Small intestine (tissue), 7 donors: Measurements from ENCODE around the gene PTPRH. TPM values are rescaled to one million over a fixed set of nuclear protein-coding genes. Genes with fewer than 3 reads are reported as not detected.

Source experiments
- DNase-seq, 2 donors: peaks; one replicate each; pipeline versions ENCODE4 v3.0.0 to v3.0.0-alpha.2; 2013
- FAIRE-seq: peaks from 2 replicates; lab custom pipeline; 2012; peaks lifted over from hg19 to GRCh38; lab: Jason Lieb, UNC
- H3K27ac ChIP-seq, 3 donors: one replicate each; pipeline ENCODE4 v1.5.1; 2013; ENCODE audit warnings: low read length in 2 of 3, mild to moderate bottlenecking in 2 of 3, control low read depth in 1 of 3, inconsistent platforms in 1 of 3, low read depth in 1 of 3, moderate library complexity in 1 of 3
- H3K27me3 ChIP-seq, 3 donors: one replicate each; pipeline ENCODE4 v1.6.1; 2013; ENCODE audit warnings: low read length in 3 of 3, inconsistent platforms in 1 of 3; ENCODE audit not compliant: control insufficient read depth in 3 of 3, insufficient read depth in 3 of 3
- H3K36me3 ChIP-seq, 3 donors: one replicate each; pipeline ENCODE4 v1.6.1; 2013; ENCODE audit warnings: low read length in 3 of 3, inconsistent platforms in 1 of 3, low read depth in 1 of 3, mild to moderate bottlenecking in 1 of 3, moderate library complexity in 1 of 3; ENCODE audit not compliant: control insufficient read depth in 3 of 3, insufficient read depth in 2 of 3
- H3K4me1 ChIP-seq, 3 donors: one replicate each; pipeline ENCODE4 v1.6.1; 2013; ENCODE audit warnings: low read length in 2 of 3, inconsistent platforms in 1 of 3, low read depth in 1 of 3, mild to moderate bottlenecking in 1 of 3, moderate library complexity in 1 of 3; ENCODE audit not compliant: control insufficient read depth in 3 of 3, insufficient read depth in 2 of 3
- H3K4me3 ChIP-seq, 3 donors: one replicate each; pipeline ENCODE4 v1.5.1; 2013; ENCODE audit warnings: low read length in 3 of 3, control low read depth in 1 of 3, inconsistent platforms in 1 of 3, low read depth in 1 of 3, mild to moderate bottlenecking in 1 of 3, moderate library complexity in 1 of 3
- H3K9me3 ChIP-seq, 2 donors: one replicate each; pipeline ENCODE4 v1.6.1; 2013; ENCODE audit warnings: low read depth in 1 of 2, low read length in 1 of 2; ENCODE audit not compliant: control insufficient read depth in 2 of 2, insufficient read depth in 1 of 2
- WGBS, 3 donors: extraction: QIAGEN DNeasy Blood & Tissue Kit; methylation state at CpG; one replicate each; pipeline ENCODE4 v1.1.7; 2013; 5-methylcytosine and 5-hydroxymethylcytosine counted together
- polyA plus RNA-seq, 4 donors: library from polyadenylated mRNA; stranded (reverse) in 3 of 4; unstranded in 1 of 4; fragments of 200-250 nt in 3 of 4; fragments of 120-200 nt in 1 of 4; gene quantifications; one replicate each; pipeline versions ENCODE4 v1.2.1 to v1.2.3, GENCODE V29; 2013
- donor health status: healthy with polysubstance abuse.
- donor health status: control.
- donor health status: control.
- donor health status: Bipolar disorder and iron deficiency.
- donor health status: healthy.

The PTPRH gene
- polyA plus RNA-seq, 4 donors: 33.4 to 158 (median 89.7) TPM

- Histone ChIP-seq H3K4me1 (peaks cover 0 to 66% (median 12%) of the 10 kb centered on the region in 3 donors), H3K9me3 (no peaks in the 10 kb centered on the region), H3K36me3 (peaks cover 27 to 81% (median 29%) of the 10 kb centered on the region in 3 donors), H3K27ac (peak overlapping the region in 2 of 3 donors; percentile 87 to 89), H3K27me3 (no peaks in the 10 kb centered on the region), H3K4me3 (no peak overlapping the region)
- no peak for DNase-seq
- WGBS, 3 donors: 72 to 87% (median 79%) methylated on average over 16 to 17 of the region's 17 CpGs
- no peak for FAIRE-seq
These were observed 20.5 kb upstream of the PTPRH start for GRCh38 chr19:55229789-55230182.

GRCh38 chr19:55229145-55229788, 20.0 kb upstream of the PTPRH start:
- H3K4me1 ChIP-seq: peaks cover 0 to 66% (median 12%) of the 10 kb centered on the region in 3 donors
- 85 to 90% (median 89%) methylated on average over 18 of the region's 18 CpGs for WGBS, 3 donors
- peaks cover 24 to 81% (median 27%) of the 10 kb centered on the region in 3 donors for H3K36me3 ChIP-seq
- no peaks in the 10 kb centered on the region for H3K9me3 ChIP-seq
- H3K27ac ChIP-seq: peak overlapping the region; percentile 38 to 89 (median 87)
- no peak overlapping the region for H3K4me3 ChIP-seq
- DNase-seq (peak in 1 of 2 donors; percentile 42), FAIRE-seq (no peak)
- no peaks in the 10 kb centered on the region for H3K27me3 ChIP-seq

- FAIRE-seq (no peak), DNase-seq (peak; percentile 92 to 93)
- Histone ChIP-seq H3K4me1 (peaks cover 0 to 68% (median 12%) of the 10 kb centered on the region in 3 donors), H3K27me3 (no peaks in the 10 kb centered on the region), H3K9me3 (no peaks in the 10 kb centered on the region), H3K36me3 (peaks cover 27 to 88% (median 28%) of the 10 kb centered on the region in 3 donors), H3K27ac (peak within 1 kb of the TSS; percentile 38 to 89 (median 87)), H3K4me3 (peak within 1 kb of the TSS in 2 of 3 donors; percentile 68 to 82)
- 23 to 64% (median 45%) methylated on average over 11 to 12 of the region's 12 CpGs for WGBS, 3 donors
These were observed 19.2 kb upstream of the PTPRH start, which contains the start of gene TMEM86B for GRCh38 chr19:55228403-55229031. TSS of gene TMEM86B (minus strand) at chr19:55228763. CDS start at chr19:55228741, 22 bp downstream.

GRCh38 chr19:55228015-55228391, 18.7 kb upstream of the PTPRH start:
- Histone ChIP-seq H3K4me1 (peaks cover 0 to 68% (median 12%) of the 10 kb centered on the region in 3 donors), H3K36me3 (peaks cover 26 to 93% (median 27%) of the 10 kb centered on the region in 3 donors), H3K27me3 (no peaks in the 10 kb centered on the region), H3K27ac (peak overlapping the region in 2 of 3 donors; percentile 34 to 89), H3K9me3 (no peaks in the 10 kb centered on the region), H3K4me3 (peak overlapping the region in 2 of 3 donors; percentile 68 to 82)
- DNase-seq (peak in 1 of 2 donors; percentile 58), FAIRE-seq (no peak)
- WGBS, 3 donors: 67 to 84% (median 75%) methylated on average over 17 of the region's 17 CpGs

GRCh38 chr19:55227241-55228014, 18.1 kb upstream of the PTPRH start:
- H3K4me1 ChIP-seq: peaks cover 0 to 68% (median 12%) of the 10 kb centered on the region in 3 donors
- H3K36me3 ChIP-seq: peaks cover 26 to 96% (median 27%) of the 10 kb centered on the region in 3 donors
- peak overlapping the region in 2 of 3 donors; percentile 68 to 82 for H3K4me3 ChIP-seq
- FAIRE-seq (no peak), DNase-seq (peak in 1 of 2 donors; percentile 31)
- no peaks in the 10 kb centered on the region for H3K27me3 ChIP-seq
- H3K27ac ChIP-seq: peak overlapping the region in 1 of 3 donors; percentile 89
- 88 to 97% (median 95%) methylated on average over 25 of the region's 25 CpGs for WGBS, 3 donors
- no peaks in the 10 kb centered on the region for H3K9me3 ChIP-seq

GRCh38 chr19:55226788-55227187, 17.5 kb upstream of the PTPRH start:
- H3K36me3 ChIP-seq: peaks cover 23 to 90% (median 24%) of the 10 kb centered on the region in 3 donors
- peak overlapping the region in 2 of 3 donors; percentile 68 to 82 for H3K4me3 ChIP-seq
- no peak for FAIRE-seq
- no peaks in the 10 kb centered on the region for H3K27me3 ChIP-seq
- H3K9me3 ChIP-seq: no peaks in the 10 kb centered on the region
- 84 to 88% (median 87%) methylated on average over 18 of the region's 18 CpGs for WGBS, 3 donors
- no peak for DNase-seq
- H3K27ac ChIP-seq: no peak overlapping the region
- H3K4me1 ChIP-seq: peaks cover 0 to 63% (median 12%) of the 10 kb centered on the region in 3 donors

- Histone ChIP-seq H3K9me3 (no peaks in the 10 kb centered on the region), H3K27me3 (no peaks in the 10 kb centered on the region), H3K4me3 (peak overlapping the region in 1 of 3 donors; percentile 82), H3K4me1 (peaks cover 0 to 58% (median 12%) of the 10 kb centered on the region in 3 donors), H3K27ac (peak overlapping the region in 1 of 3 donors; percentile 14), H3K36me3 (peaks cover 19 to 85% (median 19%) of the 10 kb centered on the region in 3 donors)
- DNase-seq (no peak), FAIRE-seq (no peak)
- 81 to 88% (median 86%) methylated on average over 9 of the region's 9 CpGs for WGBS, 3 donors
These were observed 17.0 kb upstream of the PTPRH start for GRCh38 chr19:55226273-55226672.
